A549 (cell line): ENCODE measurements around the gene SMARCA4.

Experiments used
- CEBPB ChIP-seq, 2 experiments: fragments of >200 bp in 1 of 2; sonication (Bioruptor Twin) in 1 of 2; formaldehyde crosslinking in 1 of 2; IDR thresholded peaks; 2 replicates each; pipeline ENCODE4 v1.6.1; 2012 to 2016
- CHD2 ChIP-seq: fragments of 150-350 bp; IDR thresholded peaks from 2 replicates; pipeline ENCODE4 v1.6.1; 2014; ENCODE audit warnings: low read length; ENCODE audit not compliant: partially characterized antibody
- EP300 ChIP-seq, 2 experiments: fragments of >200 bp; sonication (Bioruptor Twin); formaldehyde crosslinking; IDR thresholded peaks; 2 replicates in 1 of 2; 3 replicates in 1 of 2; pipeline ENCODE4 v1.6.1; 2016 to 2017
- ESRRA ChIP-seq: fragments of 150-350 bp; IDR thresholded peaks from 2 replicates; pipeline ENCODE4 v1.6.1; 2014; ENCODE audit warnings: mild to moderate bottlenecking, low read length, borderline replicate concordance
- JUN ChIP-seq, 2 experiments: fragments of >200 bp; sonication (Bioruptor Twin); formaldehyde crosslinking; IDR thresholded peaks; 2 replicates in 1 of 2; 3 replicates in 1 of 2; pipeline ENCODE4 v1.6.1; 2016 to 2017
- JUNB ChIP-seq: fragments of >200 bp; sonication (Bioruptor Twin); formaldehyde crosslinking; IDR thresholded peaks from 2 replicates; pipeline ENCODE4 v1.6.1; 2016
- KDM1A ChIP-seq: fragments of 200-600 bp; sonication (generic); IDR thresholded peaks from 2 replicates; pipeline ENCODE4 v1.6.1; 2016; ENCODE audit warnings: low read depth, mild to moderate bottlenecking
- MYC ChIP-seq: IDR thresholded peaks from 2 replicates; pipeline ENCODE4 v1.6.1; 2012; ENCODE audit warnings: mild to moderate bottlenecking, inconsistent platforms, low read length, improper control_type of control experiment, borderline replicate concordance
- PHF8 ChIP-seq: fragments of 200-600 bp; sonication (generic); IDR thresholded peaks from 2 replicates; pipeline ENCODE4 v1.6.1; 2016; ENCODE audit warnings: low read depth, mild to moderate bottlenecking, antibody characterized with exemption, moderate library complexity, borderline replicate concordance
- POLR2A ChIP-seq: IDR thresholded peaks from 2 replicates; pipeline ENCODE4 v1.6.1; 2012; ENCODE audit warnings: mild to moderate bottlenecking, low read length
- POLR2AphosphoS2 ChIP-seq: conservative IDR thresholded peaks from 2 replicates; pipeline ENCODE4 v1.6.1; 2012; ENCODE audit warnings: low read length, improper control_type of control experiment, inconsistent platforms
- RFX5 ChIP-seq: fragments of 450-650 bp; IDR thresholded peaks from 2 replicates; pipeline ENCODE4 v1.7.1; 2014; ENCODE audit warnings: antibody characterized with exemption, mild to moderate bottlenecking, moderate library complexity
- TF ChIP-seq, protein P1 (sequence below): fragments of >200 bp; sonication (Bioruptor Twin); formaldehyde crosslinking; IDR thresholded peaks from 3 replicates; pipeline ENCODE4 v1.5.1; 2016
- TF ChIP-seq, protein P2 (sequence below): fragments of 450-650 bp; IDR thresholded peaks from 2 replicates; pipeline ENCODE4 v1.6.1; 2014; ENCODE audit warnings: antibody characterized with exemption

GRCh38 chr19:10924597-10924996, 36.2 kb upstream of the SMARCA4 start:
- no peak for TF ChIP-seq KDM1A
- TF ChIP-seq CHD2, result no peak
- TF ChIP-seq, protein P1, sequence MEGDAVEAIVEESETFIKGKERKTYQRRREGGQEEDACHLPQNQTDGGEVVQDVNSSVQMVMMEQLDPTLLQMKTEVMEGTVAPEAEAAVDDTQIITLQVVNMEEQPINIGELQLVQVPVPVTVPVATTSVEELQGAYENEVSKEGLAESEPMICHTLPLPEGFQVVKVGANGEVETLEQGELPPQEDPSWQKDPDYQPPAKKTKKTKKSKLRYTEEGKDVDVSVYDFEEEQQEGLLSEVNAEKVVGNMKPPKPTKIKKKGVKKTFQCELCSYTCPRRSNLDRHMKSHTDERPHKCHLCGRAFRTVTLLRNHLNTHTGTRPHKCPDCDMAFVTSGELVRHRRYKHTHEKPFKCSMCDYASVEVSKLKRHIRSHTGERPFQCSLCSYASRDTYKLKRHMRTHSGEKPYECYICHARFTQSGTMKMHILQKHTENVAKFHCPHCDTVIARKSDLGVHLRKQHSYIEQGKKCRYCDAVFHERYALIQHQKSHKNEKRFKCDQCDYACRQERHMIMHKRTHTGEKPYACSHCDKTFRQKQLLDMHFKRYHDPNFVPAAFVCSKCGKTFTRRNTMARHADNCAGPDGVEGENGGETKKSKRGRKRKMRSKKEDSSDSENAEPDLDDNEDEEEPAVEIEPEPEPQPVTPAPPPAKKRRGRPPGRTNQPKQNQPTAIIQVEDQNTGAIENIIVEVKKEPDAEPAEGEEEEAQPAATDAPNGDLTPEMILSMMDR, result no peak
- TF ChIP-seq RFX5, result no peak
- no peak for TF ChIP-seq EP300 (IDR thresholded peaks at IDR 0.05)
- TF ChIP-seq POLR2AphosphoS2, result no peak
- no peak for TF ChIP-seq CEBPB (IDR thresholded peaks at IDR 0.05)
- TF ChIP-seq, protein P2, sequence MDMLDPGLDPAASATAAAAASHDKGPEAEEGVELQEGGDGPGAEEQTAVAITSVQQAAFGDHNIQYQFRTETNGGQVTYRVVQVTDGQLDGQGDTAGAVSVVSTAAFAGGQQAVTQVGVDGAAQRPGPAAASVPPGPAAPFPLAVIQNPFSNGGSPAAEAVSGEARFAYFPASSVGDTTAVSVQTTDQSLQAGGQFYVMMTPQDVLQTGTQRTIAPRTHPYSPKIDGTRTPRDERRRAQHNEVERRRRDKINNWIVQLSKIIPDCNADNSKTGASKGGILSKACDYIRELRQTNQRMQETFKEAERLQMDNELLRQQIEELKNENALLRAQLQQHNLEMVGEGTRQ, result no peak
- no peak for TF ChIP-seq POLR2A
- no peak for TF ChIP-seq JUNB
- TF ChIP-seq ESRRA, result no peak
- no peak for TF ChIP-seq MYC
- TF ChIP-seq JUN (IDR thresholded peaks at IDR 0.05), result no peak
- no peak for TF ChIP-seq PHF8
